Measurements from ENCODE around the gene MBD5.

MBD5 gene

DNA sequence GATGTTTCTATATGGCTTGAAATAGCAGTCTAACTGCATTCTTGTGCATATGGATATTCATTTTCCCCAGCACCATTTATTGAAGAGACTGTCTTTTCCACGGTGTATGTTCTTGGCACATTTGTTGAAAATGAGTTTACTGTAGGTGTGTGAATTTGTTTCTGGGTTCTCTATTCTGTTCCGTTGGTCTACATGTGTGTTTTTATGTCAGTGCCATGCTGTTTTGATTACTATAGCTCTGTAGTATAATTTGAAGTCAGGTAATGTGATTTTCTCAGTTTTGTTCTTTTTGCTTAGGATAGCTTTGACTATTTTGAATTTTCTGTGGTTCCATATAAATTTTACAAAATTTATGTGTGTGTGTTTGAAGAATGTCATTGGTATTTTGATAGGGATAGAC, 201.0 kb downstream of the MBD5 start:
- no peak for DNase-seq (ENCODE audit: low read depth)

DNA sequence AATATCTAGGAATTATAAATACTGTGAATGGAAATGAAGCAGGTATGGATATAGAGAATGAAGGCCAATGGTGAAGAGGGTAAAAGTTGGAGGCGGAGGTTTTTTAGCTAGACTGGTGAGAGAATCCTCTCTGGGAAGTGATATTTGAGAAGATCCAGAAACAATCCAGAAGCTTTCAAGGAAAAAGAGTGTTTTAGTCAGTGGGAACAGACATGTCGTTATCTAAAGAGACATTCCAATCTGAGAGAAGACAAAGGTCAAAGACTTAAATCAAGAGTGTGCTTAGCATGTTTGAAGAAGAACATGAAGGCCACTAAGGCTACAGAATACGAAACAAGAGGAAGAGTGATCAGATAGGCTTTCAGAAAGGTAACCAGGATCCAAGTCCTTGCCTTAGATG, 211.0 kb downstream of the MBD5 start:
- no peak for DNase-seq (ENCODE audit: low read depth)

DNA sequence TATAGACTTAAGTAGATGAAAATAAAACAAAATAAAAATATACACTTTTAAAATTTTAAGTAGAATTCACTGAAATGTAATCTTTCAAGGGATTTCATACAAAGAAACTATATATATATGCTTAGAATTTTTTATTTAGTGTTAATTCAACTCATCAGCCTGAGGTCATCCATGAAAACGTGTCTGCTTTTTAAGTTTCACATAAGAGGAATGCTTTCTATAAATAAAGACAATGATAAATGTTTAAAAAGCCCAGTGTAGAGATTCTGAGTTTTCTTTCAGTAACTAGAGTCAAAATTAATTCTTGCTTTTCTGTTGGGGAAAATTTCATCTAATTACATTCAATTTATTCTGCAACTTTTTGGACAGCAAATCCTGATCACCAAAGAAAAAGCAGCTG, 213.3 kb downstream of the MBD5 start:
- DNase-seq (ENCODE audit: low read depth) = no peak

DNA sequence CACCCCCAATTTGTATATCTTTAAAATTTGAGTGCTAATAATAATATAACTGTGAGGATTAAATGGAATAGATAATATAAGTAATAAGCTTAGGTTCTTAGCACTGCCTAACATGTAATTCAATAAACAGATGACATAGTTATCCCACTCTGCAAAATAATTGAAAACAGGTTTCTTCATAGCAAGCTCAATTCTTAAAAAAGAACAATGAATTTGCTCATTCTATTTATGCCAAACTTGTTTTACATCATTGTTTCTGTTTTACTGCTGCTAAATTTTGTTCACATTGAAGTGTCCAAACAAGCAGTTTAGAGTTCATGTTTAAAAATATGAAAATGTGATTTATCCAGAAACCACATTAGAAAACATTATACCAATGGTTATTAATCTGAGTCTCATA, 217.0 kb downstream of the MBD5 start:
- DNase-seq (ENCODE audit: low read depth) = no peak

DNA sequence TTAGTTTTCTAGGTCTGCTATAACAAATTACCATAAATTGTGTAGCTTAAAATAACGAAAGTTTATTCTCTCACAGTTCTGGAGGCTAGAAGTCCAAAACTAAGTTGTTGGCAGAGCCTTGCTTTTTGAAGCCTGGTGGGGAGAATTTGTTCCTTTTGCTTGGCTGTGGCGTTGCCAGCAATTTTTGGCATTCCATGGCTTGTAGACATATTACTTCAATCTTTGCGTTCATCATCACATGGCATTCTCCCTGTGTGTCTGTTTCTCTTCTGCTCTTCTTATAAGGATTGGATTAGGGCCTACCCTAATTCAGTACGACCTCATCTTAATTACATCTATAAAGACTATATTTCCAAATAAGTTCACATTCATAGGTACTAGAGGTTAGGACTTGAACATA, 217.7 kb downstream of the MBD5 start:
- no peak for DNase-seq (ENCODE audit: low read depth)

DNA sequence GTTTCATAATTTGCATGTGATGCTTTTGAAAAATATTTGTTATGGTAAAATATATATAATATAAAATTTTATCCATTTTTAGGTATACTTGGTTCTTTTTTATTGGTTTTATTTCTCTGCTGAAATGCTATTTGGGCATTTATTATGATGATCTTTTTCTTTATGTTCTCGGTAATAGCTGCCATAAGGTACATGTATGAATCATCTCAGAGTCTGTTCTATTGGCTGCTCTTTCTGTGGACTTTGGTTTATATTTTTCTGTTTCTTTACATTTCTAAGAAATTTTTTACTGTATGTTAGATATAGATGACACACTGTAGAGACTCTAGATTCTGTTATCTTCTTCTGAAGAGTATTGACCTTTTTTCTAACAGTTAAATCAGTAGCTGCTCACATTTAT, 219.9 kb downstream of the MBD5 start:
- DNase-seq (ENCODE audit: low read depth) = no peak

DNA sequence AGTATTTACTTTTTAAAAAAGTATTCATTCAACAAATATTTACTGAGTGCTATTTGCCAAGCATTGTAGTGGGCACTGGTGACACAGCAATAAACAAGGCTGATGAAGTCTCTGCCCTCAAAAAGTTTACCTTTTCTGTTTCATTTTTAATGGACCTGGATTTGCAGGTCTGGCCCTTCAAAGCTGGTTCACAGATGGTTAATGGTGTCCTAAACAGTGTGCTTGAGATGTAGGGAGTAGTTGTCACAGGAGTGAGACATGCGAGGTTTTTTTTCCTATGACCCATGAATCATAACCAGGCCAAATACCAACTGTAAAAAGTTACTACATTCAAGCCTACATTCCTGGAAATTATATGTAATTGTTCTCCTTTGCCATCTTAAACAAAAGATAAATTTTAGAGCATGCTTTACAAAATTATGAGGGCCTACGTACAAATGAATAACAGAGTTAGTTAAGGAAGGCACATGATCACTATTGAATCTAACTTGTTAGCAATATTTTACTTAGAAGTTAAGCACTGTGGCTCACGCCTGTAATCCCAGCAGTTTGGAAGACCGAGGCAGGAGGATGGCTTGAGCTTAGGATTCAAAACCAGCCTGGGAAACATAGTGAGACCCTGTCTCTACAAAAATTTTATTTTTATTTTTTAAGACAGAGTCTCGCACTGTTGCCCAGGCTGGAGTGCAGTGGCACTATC, 223.9 kb downstream of the MBD5 start:
- DNase-seq (ENCODE audit: low read depth) = no peak

DNA sequence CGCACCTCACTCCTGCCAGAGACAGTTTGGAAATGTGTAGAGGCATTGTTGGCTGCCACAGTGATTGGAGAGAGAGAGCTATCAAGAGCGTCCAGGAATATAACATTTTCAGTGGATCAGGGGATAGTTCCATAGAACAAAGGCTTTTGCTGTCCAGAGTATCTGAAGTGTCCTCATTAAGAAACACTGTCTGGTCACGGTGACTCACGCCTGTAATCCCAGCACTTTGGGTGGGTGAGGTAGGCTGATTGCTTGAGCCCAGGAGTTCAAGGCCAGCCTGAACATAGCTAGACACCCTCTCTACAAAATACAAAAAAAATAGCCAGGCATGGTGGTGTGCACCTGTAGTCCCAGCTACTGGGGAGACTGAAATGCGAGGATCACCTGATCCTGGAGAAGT, 231.1 kb downstream of the MBD5 start:
- DNase-seq (ENCODE audit: low read depth) = no peak

DNA sequence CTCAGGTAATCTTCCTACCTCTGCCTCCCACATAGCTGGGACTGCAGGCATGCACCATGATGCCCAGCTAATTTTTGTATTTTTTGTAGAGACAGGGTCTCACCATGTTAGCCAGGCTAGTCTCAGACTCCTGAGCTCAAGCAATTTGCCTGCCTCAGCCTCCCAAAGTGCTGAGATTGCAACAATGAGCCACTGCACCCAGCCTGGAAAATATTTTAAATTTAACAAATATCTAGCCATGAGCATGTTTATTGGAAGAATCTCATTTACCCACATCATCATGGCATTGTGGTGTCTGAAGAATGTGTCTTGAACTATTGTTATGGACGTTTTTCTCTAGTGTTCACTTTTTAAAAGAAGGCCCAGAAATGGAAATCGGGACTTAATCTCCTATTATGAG, 231.8 kb downstream of the MBD5 start:
- no peak for DNase-seq (ENCODE audit: low read depth)

DNA sequence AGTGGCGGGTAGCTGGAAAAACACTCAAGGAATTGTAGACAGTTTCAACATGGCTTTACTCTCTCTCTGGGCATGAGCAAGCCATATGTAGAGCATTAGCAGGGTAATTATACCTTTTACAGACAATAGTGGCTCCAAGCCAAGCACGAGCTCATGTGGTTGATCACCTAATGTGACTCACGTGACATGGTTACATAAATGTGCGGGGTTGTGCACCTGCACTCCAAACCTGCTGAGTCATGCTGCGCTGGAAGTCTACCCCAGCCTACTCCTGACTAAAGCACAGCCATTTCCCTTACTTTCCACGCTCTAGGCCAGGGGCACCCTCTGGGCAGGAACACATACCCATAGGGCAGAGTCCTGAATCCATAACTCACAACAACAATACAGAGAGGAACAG, 232.8 kb downstream of the MBD5 start:
- no peak for DNase-seq (ENCODE audit: low read depth)

DNA sequence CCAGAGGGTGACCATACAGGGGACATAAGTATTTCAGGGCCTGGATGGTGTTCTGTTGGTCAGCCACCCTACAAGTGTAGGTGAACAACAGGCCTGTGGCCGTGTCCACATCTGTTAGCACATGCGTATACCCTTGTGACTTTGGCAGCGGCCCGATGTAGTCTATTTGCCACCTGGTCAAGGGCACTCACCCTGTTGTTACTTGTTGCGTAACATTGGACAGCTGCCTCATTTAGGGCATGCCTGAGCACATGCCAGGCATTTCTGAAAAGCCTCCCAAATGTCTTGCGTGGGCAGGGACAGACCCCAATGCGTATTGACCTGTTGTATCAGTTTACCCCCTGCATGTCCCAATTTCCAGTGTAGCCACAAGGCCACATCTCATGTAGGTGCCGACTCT, 235.0 kb downstream of the MBD5 start:
- no peak for DNase-seq (ENCODE audit: low read depth)

DNA sequence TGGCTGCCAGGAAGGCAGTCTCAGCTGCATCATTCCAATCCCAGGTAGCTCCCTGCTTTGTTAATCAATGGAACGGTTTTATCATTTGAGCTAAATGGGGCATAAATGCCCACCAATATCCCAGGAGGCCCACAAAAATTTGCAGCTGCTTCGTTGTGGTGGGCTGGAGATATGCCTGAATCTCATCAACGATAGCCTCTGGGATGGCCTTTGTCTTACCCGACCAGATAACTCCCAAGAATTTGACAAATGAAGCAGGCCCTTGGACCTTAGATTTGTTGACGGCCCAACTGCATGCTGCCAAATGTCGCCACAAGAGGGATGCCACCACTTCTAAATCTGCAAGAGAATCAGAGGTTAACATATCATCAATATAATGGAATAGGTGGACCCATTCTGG, 236.4 kb downstream of the MBD5 start:
- DNase-seq (ENCODE audit: low read depth) = no peak

DNA sequence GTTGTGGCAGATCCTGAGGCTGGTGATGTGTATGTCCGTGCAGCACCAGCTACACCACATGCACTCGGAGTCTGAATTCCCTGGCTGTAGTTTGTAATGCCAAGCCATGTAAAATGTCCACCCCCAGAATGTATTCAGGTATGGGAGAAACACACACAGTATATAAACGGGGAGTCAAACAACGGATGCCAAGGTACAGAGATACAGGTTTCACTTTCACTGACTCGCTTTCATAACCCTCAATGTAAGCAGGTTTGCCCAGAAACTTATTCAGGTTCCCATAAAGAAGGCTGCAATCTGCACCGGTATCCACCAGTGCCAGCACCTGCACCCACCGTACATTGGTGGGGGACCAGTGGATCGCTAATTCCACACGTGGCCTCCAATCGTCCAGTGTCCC, 237.2 kb downstream of the MBD5 start:
- no peak for DNase-seq (ENCODE audit: low read depth)

DNA sequence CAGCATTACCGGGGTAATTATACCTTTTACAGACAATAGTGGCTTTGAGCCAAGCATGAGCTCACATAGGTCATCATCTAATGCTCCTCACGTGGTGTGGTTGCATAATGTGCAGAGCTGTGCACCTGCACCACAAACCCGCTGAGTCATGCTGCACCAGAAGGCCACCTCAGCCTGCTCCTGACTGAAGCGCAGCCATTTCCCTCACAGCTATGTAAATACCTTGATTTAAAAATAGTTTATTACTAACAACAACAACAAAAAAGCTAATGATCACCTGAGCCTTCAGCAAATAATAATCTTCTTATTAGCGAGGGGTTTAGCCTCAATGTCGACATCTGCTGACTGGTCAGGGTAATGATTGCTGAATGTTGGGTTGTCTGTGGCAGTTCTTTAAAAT, 238.8 kb downstream of the MBD5 start:
- DNase-seq (ENCODE audit: low read depth) = no peak

DNA sequence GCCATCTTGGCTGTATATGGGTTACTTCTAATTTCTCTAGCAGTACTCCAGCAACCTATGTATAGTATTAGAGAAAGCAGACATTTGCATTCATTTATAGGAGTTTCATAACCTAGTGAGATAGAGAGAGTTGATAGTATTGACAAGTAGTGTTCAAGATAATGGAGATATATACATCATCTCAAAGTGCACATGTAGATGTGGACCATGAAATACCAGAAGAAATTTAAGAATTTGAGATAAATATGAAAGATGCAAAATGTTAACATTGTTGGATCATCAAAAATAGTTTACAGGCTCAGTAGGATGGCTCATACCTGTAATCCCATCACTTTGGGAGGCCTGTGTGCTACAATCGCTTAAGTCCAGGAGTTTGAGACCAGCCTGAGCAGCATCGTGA, 243.0 kb downstream of the MBD5 start:
- no peak for DNase-seq (ENCODE audit: low read depth)

DNA sequence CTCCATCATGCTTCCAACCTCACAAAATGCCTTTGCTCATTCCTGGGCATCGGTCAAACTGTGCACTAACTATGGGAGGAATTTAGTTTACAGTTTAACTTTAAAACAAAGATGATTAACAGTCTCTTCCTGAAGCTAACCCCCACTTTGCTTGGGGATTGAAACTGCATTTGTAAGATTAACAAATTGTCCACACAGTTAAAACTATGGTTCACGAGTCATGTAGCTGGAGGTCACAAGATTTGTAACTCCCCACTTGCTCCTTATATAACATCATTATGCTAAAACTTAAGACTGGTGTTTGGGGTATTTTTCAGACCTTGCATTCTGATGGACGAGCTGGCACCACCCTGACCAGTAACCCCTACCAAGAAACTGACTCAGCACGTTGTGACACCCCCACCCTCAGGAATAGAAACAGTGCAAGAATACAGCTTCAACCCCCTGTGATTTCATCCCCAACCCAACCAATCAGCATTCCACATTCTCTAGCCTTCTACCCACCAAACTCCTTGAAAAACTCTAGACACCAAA, 252.3 kb downstream of the MBD5 start:
- no peak for DNase-seq (ENCODE audit: low read depth)

DNA sequence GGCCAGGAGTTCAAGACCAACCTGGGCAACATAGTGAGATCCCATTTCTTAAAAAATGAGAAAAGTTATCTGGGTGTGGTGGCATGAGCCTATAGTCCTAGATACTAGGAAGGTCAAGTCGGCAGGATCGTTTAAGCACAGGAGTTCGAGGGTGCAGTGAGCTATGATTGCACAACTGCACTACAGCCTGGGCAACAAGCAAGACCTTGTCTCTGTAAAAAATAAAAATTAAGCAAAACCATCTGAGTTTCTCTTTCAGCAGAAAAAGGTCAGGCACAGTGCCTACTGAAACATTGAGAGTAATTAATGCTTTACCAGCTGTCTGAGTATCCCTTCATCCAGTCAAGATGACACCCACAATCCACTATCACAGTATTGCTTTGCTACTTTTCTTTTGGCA, 258.3 kb downstream of the MBD5 start:
- no peak for DNase-seq (ENCODE audit: low read depth)

DNA sequence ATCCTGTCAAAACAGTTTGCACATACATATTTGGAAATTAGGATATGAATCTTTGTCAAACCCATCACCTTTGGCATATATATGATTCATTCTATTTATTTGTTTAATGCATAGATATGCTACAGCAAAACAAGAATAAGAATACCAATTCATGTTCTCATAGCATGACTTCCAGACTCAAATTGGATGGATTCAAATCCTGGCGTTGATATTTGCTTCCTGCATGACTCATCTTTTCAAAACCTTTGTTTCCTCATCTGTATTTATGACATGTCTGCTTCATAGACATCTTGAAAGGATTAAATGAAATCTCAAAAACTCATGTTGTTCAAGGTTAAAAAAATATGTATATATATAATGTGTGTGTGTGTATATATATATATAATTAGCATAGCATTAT, 261.3 kb downstream of the MBD5 start:
- no peak for DNase-seq (ENCODE audit: low read depth)

DNA sequence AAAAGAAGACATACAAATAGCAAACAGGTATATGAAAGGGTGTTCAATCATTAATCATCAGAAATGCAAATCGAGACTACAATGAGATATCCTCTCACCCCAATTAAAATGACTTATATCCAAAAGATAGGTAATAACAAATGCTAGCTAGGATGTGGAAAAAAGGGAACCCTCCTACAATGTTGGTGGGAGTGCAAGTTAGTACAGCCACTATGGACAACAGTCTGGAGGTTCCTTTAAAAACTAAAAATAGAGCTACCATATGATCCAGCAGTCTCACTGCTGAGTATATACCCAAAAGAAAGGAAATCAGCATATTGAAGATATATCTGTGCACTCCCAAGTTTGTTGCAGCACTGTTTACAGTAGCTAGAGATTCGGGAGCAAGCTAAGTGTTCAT, 271.5 kb downstream of the MBD5 start:
- DNase-seq (ENCODE audit: low read depth) = no peak

DNA sequence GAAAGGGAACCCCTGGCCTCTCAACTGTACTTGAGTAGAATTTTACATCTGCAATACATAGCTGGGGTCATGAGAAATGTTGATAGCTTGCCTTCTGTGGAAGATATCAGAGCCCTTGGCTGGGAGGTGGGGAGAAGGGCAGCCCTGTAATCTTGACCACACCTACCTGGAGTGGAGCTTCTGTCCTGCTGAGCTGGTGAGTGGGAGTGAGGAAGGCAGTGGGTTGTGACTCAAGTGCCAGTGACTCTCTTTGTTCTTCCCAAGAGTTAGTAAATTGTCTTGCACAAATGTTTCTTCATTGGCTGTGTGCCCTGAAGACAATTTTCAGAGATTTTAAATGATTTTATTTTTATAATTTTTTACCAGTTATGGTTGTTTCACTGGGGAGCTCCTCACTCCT, 277.3 kb downstream of the MBD5 start:
- no peak for DNase-seq (ENCODE audit: low read depth)

DNA sequence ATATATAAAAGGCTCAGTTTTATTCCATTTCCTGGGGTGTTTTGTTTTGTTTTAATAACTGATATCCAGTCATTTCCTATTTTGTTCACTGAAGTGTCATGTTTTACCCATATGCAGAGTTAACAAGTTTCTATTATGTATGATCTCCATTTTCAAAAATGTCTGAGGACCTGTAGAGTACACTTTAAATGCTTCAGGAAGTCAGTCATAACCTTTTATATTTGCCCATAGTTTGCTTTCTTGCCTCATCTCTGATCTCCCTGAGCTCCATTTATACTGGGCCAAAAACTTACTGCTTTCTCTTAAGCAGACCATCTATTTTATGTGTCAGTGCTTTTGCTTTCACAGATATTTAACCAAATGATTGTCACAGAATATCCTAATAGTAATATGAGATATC, 278.7 kb downstream of the MBD5 start:
- DNase-seq (ENCODE audit: low read depth) = no peak

DNA sequence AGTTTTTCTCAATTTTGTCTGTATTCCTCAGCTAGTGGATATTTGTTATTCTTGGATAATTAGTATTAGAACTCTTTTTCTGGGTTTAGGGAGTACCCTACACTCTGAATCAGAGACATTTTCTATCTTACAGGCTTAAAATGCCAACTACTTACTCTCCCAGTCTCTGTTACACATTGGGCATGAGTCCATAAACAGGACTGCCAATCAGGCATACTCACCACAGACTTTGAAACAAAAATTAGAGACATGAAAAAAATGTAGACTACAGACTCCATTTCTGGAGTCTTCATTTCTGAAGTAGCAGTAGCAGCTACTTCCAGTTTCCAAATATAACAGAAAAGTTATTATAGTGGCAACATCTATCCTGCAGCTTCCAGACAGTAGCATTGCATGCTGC, 279.7 kb downstream of the MBD5 start:
- no peak for DNase-seq (ENCODE audit: low read depth)

DNA sequence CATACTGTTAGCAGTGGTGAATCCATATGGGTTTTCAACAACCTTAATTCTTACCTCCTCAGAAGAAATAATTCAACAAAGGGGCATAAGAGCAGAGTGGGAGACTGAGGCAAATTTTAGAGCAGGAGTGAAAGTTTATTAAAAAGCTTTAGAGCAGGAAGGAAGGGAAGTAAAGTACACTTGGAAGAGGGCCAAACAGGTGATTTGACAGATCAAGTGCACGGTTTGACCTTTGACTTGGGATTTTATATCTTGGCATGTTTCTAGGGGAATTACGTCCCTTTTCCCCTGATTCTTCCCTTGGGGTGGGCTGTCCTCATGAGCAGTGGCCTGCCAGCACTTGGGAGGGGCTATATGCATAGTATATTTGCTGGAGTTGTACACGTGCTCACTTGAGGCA, 280.5 kb downstream of the MBD5 start:
- no peak for DNase-seq (ENCODE audit: low read depth)

DNA sequence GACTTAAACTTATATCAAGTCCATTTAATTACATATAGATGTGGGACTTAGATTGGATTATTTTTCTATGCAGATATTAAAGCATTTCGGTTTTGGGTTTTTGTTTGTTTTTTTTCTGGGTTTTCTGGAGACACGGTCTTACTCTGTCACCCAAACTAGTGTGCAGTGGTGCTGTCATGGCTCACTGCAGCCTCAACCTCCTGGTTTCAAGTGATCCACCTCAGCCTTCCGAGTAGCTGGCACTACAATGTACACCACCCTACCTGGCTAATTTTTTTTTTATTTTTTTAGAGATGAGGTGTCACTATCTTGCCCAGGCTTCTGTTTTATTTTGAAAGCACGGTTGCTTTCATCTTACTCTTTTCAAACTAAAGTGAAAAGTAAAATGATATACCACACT, 281.6 kb downstream of the MBD5 start:
- no peak for DNase-seq (ENCODE audit: low read depth)

DNA sequence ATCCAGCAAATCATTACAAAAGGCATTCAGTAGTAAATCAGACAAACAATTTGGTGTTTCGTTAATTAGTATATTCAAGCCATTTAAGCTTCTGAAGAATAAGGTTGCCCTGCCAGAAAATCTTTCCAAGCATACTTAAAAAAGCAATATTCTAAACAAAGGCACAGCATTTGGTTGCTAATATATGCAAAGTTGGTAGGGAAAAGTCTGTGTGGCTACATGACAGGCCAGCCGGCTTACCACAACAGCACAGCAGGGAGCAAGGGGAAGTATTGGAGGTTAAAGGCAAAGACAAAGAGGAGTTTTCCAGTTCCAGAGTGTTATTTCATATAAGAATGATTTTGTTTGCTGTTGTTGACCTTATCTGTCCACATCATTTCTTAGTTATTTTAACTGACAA, 282.3 kb downstream of the MBD5 start:
- no peak for DNase-seq (ENCODE audit: low read depth)

Data from stimulated activated CD8-positive, alpha-beta memory T cell treated with anti-CD3 and anti-CD28 coated beads, Interleukin-4, amount 100 ng/mL, for 24 hours (primary cell).